ENCODE data around the gene PRSS36.

DNA sequence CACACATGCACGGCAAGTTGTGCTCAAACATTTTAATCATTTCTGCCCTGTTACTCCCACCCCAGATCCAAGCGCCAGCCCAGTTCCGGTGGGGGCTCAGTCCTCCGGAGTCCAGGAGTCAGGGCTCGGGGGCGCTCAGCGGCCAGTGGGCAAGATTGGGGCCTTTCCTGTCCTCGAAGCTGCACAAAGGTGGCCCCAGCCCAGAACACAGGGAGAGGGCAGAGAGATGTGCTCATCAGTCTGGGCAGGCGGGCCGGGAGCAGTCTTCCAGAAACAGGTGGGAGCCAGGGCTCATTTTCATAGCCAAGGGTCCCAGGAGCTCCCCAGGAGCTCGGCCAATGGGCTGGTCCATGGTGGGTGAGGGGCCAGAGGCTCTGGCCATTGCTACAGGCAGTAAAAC, 18.4 kb downstream of the PRSS36 start:
- no peak for TF ChIP-seq FOXK2 (IDR thresholded peaks at IDR 0.05)
- no peak for TF ChIP-seq FOXA1 (IDR thresholded peaks at IDR 0.05)
- TF ChIP-seq SUZ12 (IDR thresholded peaks at IDR 0.05), result no peak
- no peak for TF ChIP-seq SP1 (IDR thresholded peaks at IDR 0.05)
- no peak for TF ChIP-seq HDGF (IDR thresholded peaks at IDR 0.05; ENCODE audit: borderline replicate concordance)
- no peak for TF ChIP-seq NFRKB (IDR thresholded peaks at IDR 0.05)
- TF ChIP-seq TARDBP (IDR thresholded peaks at IDR 0.05), result no peak
- TF ChIP-seq ELF4 (IDR thresholded peaks at IDR 0.05), result no peak
